Retinal pigment epithelial cell (primary cell): ENCODE data around the gene PDE9A.
"Not testable (repeated sequence)": the region's sequence is repeated elsewhere in the genome, so short reads cannot be mapped to it uniquely, and the experiment has no call there.

ENCODE experiments used
- DNase-seq: peaks from one replicate; pipeline ENCODE4 v3.0.0-alpha.2; 2010; ENCODE audit warnings: low read depth
- H3K4me3 ChIP-seq: 2 replicates; pipeline ENCODE4 v1.5.1; 2011; ENCODE audit warnings: mild to moderate bottlenecking, low read length, control low read depth, moderate library complexity
- TF ChIP-seq, protein P1 (sequence below): conservative IDR thresholded peaks from 2 replicates; pipeline ENCODE4 v1.5.1; 2011; ENCODE audit warnings: low read depth, low read length, control low read depth, inconsistent platforms

The PDE9A gene

DNA sequence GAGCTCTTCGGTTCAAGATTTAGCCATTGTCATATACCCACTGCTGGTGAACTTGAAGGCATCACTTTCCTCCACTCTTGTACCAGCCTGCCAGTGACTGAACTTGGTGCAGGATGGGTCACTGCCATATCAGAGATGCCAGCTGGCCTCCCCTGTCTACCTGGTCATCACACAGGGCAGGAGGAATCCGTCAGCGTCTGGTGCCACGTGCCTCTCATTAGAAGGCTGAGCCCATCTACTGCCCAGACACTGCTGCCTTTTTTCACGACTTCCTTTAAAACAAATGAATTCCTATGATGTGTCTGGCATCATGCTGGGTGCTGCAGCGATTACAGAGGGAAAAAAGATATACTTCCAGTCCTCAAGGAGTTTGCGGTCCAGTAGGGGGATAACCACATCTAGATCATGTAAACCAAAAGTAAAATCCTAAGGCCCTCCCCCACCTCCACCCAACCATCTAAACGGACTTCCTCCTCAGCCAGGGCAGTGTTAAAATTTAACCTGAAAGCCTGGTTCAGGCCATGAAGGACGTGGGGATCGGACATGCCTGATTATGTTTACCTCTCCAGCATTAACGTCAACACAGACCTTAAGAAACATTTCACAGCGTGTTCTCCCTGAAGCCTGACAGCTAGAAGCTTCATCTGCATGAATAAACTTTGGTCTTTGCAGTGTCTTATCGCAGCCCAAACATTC is 29.2 kb upstream of the PDE9A start:
- DNase-seq, result no peak
- TF ChIP-seq, protein P1, sequence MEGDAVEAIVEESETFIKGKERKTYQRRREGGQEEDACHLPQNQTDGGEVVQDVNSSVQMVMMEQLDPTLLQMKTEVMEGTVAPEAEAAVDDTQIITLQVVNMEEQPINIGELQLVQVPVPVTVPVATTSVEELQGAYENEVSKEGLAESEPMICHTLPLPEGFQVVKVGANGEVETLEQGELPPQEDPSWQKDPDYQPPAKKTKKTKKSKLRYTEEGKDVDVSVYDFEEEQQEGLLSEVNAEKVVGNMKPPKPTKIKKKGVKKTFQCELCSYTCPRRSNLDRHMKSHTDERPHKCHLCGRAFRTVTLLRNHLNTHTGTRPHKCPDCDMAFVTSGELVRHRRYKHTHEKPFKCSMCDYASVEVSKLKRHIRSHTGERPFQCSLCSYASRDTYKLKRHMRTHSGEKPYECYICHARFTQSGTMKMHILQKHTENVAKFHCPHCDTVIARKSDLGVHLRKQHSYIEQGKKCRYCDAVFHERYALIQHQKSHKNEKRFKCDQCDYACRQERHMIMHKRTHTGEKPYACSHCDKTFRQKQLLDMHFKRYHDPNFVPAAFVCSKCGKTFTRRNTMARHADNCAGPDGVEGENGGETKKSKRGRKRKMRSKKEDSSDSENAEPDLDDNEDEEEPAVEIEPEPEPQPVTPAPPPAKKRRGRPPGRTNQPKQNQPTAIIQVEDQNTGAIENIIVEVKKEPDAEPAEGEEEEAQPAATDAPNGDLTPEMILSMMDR, result no peak
- H3K4me3 ChIP-seq, result no peak overlapping the region

DNA sequence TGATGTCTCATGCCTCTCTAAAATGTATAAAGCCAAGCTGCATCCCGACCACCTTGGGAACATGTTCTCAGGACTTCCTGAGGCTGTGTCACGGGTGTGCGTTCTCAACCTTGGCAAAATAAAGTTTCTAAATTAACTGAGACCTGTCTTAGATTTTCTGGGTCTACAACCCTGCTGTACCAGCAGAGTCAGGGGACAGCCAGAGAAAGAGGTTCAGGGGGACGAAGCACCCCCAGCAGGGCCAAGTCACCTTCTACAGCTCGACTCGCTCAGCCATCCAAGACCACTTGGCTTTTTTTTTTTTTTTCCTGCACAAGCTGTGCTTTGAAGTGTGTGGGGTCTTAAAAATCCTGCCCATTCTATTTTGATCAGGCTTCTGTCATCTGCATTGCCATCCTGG is 28.5 kb upstream of the PDE9A start:
- TF ChIP-seq, protein P1, result no peak
- DNase-seq, result no peak
- H3K4me3 ChIP-seq, result no peak overlapping the region

DNA sequence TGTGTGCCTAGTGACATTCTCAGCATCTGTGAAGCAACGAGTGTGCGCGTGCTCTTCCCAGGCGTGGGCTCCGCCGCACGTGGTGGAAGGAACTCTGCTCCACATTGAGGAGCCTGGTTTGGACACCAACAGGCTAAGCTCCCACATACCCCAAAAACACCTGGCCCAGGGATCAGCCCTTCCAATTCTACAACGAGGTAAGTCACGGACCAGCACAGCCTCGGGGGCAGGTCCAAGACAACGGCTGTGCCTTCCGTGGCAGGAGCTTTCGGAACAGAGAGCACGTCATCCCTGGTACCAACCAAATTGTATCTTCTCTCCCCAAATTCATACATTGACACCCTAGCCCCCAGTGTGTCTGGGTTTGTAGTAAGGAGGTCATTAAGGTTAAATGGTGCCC is 27.2 kb upstream of the PDE9A start:
- DNase-seq, result no peak
- no peak overlapping the region for H3K4me3 ChIP-seq
- TF ChIP-seq, protein P1, result no peak

DNA sequence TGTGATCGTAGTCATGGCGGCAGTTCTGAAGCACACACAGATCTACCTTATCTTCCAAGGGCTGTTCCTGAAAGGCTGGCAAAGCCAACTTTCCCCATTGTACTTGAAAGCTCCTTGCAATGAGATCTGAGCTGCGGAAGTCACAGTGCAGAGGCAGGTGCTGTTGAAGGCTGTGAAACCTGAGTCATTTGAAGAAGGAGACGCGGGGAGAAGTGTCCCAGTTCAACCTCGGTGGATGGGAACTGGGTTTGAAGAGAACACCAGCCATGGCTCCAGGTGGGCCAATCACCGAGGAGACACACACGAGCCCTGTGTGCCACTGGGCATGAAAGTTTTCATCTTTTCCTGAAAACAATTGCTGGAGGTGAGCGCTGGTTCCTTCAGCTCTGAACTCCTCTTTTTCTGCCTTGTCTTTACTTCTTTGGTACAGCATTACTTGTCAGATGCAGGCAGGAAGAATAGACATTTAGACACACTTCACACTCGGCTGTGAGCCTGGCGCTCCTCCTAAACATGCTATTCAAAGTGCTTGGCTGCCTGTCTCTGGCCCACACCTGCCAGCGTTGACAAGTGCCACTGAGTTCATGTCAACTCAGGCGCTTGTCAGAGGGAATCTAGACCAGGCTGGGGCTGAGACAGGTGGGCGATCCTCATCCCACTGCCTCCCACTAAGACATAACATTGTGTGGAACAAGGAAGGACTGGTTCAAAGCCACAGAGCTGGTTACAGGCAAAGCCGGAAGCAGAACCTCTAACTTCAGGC is 25.7 kb upstream of the PDE9A start:
- TF ChIP-seq, protein P1, result no peak
- no peak overlapping the region for H3K4me3 ChIP-seq
- DNase-seq, result no peak

DNA sequence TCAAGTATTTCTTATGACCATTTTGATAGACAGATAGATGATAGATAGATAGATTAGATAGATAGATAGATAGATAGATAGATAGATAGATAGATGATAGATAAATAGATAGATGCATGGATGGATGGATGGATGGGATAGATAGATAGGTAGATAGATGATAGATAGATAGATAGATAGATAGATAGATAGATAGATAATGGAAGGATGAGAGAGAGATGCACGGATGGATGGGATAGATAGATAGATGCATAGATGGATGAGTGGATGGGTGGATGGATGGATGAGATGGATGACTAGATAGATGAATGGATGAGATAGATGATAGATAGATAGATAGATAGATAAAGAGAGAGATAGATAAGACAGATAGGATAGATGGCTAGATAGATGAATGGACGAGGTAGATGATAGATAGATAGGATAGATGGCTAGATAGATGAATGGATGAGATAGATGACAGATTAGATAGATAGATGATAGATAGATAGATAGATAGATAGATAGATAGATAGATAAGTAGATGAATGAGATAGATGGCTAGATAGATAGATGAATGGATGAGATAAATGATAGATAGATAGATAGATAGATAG is 24.9 kb upstream of the PDE9A start:
- not testable (repeated sequence) for H3K4me3 ChIP-seq, DNase-seq

DNA sequence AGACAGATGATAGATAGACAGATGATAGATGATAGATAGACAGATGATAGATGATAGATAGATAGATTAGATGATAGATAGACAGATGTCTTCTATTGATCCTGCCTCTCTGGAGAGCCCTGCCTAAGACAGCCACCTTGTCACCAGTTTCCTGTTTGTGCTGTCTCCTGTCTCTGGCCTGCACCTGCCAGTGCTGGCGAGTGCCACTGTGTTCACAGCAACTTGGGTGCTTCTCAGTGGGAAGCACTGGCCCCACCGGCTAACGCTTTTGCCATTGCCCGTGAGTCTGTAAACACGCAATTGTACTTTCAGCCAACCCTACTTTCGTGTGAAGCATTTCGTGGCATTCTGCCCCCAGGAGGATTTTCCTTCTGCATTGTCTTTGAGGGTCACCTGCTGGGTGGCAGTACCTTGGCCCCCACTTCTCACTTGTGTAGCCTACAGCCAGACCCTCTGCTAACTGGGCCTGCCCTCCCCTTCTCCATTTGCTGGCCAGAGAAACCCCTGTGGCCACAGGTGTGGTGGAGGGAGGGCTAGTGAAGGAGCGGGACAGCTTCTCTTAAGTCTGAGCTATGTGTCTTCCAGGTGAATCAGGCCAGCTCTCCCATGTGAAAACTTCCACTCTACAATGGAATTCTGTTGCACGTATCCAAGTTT is 23.4 kb upstream of the PDE9A start:
- DNase-seq, result no peak
- H3K4me3 ChIP-seq, result no peak overlapping the region
- TF ChIP-seq, protein P1, result no peak

DNA sequence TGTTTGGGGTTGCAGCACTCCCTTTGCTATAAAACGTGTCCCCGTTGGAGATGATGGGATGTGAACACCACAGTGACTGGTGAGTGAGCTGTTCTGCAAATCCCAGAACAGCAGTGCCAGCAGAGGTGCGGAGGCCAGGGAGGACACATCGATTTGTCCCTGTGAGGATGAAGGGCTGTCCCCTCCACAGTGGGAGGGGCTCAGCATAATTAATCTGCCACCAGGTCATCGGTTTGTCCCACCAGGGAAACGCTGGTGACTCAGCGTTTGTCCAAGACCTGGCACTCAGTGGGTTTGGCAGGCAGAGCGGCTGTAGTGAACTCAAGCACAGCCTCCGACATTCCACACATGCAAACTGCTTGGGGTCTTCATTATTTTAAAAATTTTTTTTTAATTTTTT is 22.8 kb upstream of the PDE9A start:
- no peak overlapping the region for H3K4me3 ChIP-seq
- no peak for DNase-seq
- TF ChIP-seq, protein P1, result no peak
